Subcutaneous adipose tissue (tissue), 4 donors: Measurements from ENCODE around the gene KCNS1. TPM values are rescaled to one million over a fixed set of nuclear protein-coding genes. Genes with fewer than 3 reads are reported as not detected.

ENCODE experiments used
- total RNA-seq, 4 donors: library from RNA; depleted of rRNA; stranded (reverse); fragments of >200 nt; gene quantifications; one replicate each; pipeline ENCODE4 v1.1.0, GENCODE V29; 2016
- TF ChIP-seq, protein P1 (sequence below): fragments of 450-650 bp; IDR thresholded peaks from one replicate; pipeline ENCODE4 v1.5.1; 2016; ENCODE audit warnings: low read depth, mild to moderate bottlenecking, control low read depth, antibody characterized with exemption, moderate library complexity

The KCNS1 gene
- total RNA-seq, 4 donors from 2014 or later: not detected

GRCh38 chr20:45105317-45105716, 4.4 kb upstream of the KCNS1 start:
- TF ChIP-seq, protein P1, sequence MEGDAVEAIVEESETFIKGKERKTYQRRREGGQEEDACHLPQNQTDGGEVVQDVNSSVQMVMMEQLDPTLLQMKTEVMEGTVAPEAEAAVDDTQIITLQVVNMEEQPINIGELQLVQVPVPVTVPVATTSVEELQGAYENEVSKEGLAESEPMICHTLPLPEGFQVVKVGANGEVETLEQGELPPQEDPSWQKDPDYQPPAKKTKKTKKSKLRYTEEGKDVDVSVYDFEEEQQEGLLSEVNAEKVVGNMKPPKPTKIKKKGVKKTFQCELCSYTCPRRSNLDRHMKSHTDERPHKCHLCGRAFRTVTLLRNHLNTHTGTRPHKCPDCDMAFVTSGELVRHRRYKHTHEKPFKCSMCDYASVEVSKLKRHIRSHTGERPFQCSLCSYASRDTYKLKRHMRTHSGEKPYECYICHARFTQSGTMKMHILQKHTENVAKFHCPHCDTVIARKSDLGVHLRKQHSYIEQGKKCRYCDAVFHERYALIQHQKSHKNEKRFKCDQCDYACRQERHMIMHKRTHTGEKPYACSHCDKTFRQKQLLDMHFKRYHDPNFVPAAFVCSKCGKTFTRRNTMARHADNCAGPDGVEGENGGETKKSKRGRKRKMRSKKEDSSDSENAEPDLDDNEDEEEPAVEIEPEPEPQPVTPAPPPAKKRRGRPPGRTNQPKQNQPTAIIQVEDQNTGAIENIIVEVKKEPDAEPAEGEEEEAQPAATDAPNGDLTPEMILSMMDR: no peak

- TF ChIP-seq, protein P1: no peak
Measured at GRCh38 chr20:45104786-45105185, 3.9 kb upstream of the KCNS1 start.

- TF ChIP-seq, protein P1: no peak
Measured at GRCh38 chr20:45103072-45103471, 2.1 kb upstream of the KCNS1 start.

DNA sequence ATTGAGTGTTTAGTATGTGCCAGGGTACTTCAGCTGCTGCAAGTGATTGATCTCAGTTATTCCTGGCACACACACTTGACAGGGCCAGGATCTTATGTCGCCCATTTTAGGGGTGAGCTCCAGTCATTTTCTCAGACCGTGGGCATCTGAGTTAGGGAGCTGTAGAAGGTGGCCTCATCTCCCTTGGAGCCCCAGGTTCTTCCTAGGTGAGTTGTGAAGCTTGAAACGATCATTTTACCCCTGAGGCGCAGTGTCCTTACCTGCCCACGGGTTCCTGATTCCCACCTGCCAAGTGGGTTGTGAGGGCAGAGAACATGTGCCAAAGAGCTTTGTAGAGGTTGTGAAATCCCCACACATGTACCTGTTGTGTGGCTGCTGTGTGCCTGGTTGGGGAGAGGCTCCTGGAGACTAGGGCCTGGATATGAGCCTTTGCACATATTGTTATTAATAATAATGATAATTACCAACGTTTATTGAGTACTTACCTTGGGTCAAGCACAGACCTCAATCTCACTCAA, 465 bp upstream of the KCNS1 start:
- TF ChIP-seq, protein P1: no peak

GRCh38 chr20:45098103-45098773, 2.7 kb downstream of the KCNS1 start:
- TF ChIP-seq, protein P1: no peak

GRCh38 chr20:45097485-45098102, 3.3 kb downstream of the KCNS1 start:
- TF ChIP-seq, protein P1: no peak

DNA sequence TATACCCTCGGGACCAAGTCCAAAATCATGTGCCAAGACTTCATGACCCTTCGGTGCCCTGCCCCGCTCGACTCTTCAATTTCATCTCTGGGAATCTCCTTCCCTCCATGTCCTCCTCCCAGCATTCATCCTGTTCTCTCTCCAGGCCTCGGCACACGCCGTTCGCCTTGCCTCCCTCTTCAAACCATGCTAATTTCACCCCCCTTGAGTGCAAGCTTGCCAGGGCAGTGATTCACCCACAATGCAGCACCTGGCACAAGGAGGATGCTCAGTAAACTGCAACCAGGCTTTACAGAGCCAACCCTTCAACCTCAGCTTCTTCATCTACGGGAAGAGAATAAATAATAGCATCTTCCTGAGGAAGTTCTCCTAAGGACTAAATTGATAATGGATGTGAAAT, 4.1 kb downstream of the KCNS1 start:
- TF ChIP-seq, protein P1: no peak
